OCI-LY3 (cell line): ENCODE results near the gene RELT.

ENCODE experiments used
- H2AFZ ChIP-seq: fragments of 200-600, 300-600 bp; shearing (Covaris generic); 2 replicates; pipeline ENCODE4 v1.6.0; 2014; ENCODE audit warnings: antibody characterized with exemption, low read depth, low read length
- H3K27ac ChIP-seq: fragments of 200-600, 300-600 bp; sonication (generic); 2 replicates; pipeline ENCODE4 v1.5.1; 2014; ENCODE audit warnings: mild to moderate bottlenecking, low read length, moderate library complexity, mixed read lengths
- H3K27me3 ChIP-seq: fragments of 200-600, 300-600 bp; sonication (generic); 2 replicates; pipeline ENCODE4 v1.6.1; 2014; ENCODE audit warnings: low read depth, low read length, mixed read lengths
- H3K36me3 ChIP-seq: fragments of 200-600, 300-600 bp; sonication (generic); replicated peaks from 2 replicates; pipeline ENCODE3; 2014; ENCODE audit warnings: low read depth, low read length, mixed read lengths
- H3K4me1 ChIP-seq: fragments of 300-600, 200-600 bp; sonication (generic); 2 replicates; pipeline ENCODE4 v1.6.1; 2014; ENCODE audit warnings: low read length, mixed read lengths
- H3K4me2 ChIP-seq: fragments of 200-600, 300-600 bp; sonication (generic); 2 replicates; pipeline ENCODE4 v1.6.1; 2014; ENCODE audit warnings: low read length, mixed read lengths
- H3K4me3 ChIP-seq: fragments of 300-600, 200-600 bp; sonication (generic); 2 replicates; pipeline ENCODE4 v1.5.1; 2014; ENCODE audit warnings: antibody characterized with exemption, mild to moderate bottlenecking, low read length, moderate library complexity
- H3K79me2 ChIP-seq: fragments of 300-600, 200-600 bp; shearing (Covaris generic); 2 replicates; pipeline ENCODE4 v1.6.1; 2014; ENCODE audit warnings: mild to moderate bottlenecking, low read length, mixed read lengths
- H3K9ac ChIP-seq: fragments of 300-600, 200-600 bp; shearing (Covaris generic); 2 replicates; pipeline ENCODE4 v1.6.0; 2014; ENCODE audit warnings: mild to moderate bottlenecking, low read length, moderate library complexity
- H3K9me3 ChIP-seq: fragments of 200-600, 300-600 bp; shearing (Covaris generic); 2 replicates; pipeline ENCODE4 v1.6.1; 2014; ENCODE audit warnings: low read length, mixed read lengths; ENCODE audit not compliant: insufficient read depth
- H4K20me1 ChIP-seq: fragments of 200-600, 300-600 bp; sonication (generic); 2 replicates; pipeline ENCODE4 v1.6.1; 2016; ENCODE audit warnings: low read length, mixed read lengths; ENCODE audit not compliant: insufficient read depth
- CTCF ChIP-seq: fragments of 200-600, 300-600 bp; sonication (generic); IDR thresholded peaks from 2 replicates; pipeline ENCODE4 v1.5.1; 2014; ENCODE audit warnings: antibody characterized with exemption, low read length, low read depth
- EZH2phosphoT487 ChIP-seq: fragments of 200-600 bp; shearing (Covaris generic); IDR thresholded peaks from 2 replicates; pipeline ENCODE4 v1.6.1; 2018; ENCODE audit warnings: antibody characterized with exemption, mixed run types, low read depth

The RELT gene

GRCh38 chr11:73384872-73385689 is 8.9 kb downstream of the RELT start:
- no peaks in the 10 kb centered on the region for H3K9me3 ChIP-seq
- H2AFZ ChIP-seq, result no peak overlapping the region
- TF ChIP-seq CTCF, result no peak
- TF ChIP-seq EZH2phosphoT487, result no peak
- peak overlapping the region; percentile 82 for H3K27ac ChIP-seq
- peaks cover 61% of the 10 kb centered on the region for H3K4me1 ChIP-seq
- H3K79me2 ChIP-seq, result peaks cover 97% of the 10 kb centered on the region
- H3K9ac ChIP-seq, result peak overlapping the region; percentile 65
- peak overlapping the region; percentile 81 for H3K4me2 ChIP-seq
- no peaks in the 10 kb centered on the region for H3K27me3 ChIP-seq
- H4K20me1 ChIP-seq, result peaks cover 43% of the 10 kb centered on the region
- H3K36me3 ChIP-seq, result no peaks in the 10 kb centered on the region
- peak overlapping the region; percentile 59 for H3K4me3 ChIP-seq

- peaks cover 4% of the 10 kb centered on the region for H3K36me3 ChIP-seq
- H3K9ac ChIP-seq, result peak overlapping the region; percentile 65
- H3K9me3 ChIP-seq, result no peaks in the 10 kb centered on the region
- peak overlapping the region; percentile 81 for H3K4me2 ChIP-seq
- H4K20me1 ChIP-seq, result peaks cover 34% of the 10 kb centered on the region
- H3K27me3 ChIP-seq, result no peaks in the 10 kb centered on the region
- peak overlapping the region; percentile 59 for H3K4me3 ChIP-seq
- TF ChIP-seq CTCF, result no peak
- H2AFZ ChIP-seq, result no peak overlapping the region
- H3K79me2 ChIP-seq, result peaks cover 91% of the 10 kb centered on the region
- peak overlapping the region; percentile 82 for H3K27ac ChIP-seq
- H3K4me1 ChIP-seq, result peaks cover 61% of the 10 kb centered on the region
These were observed 9.8 kb downstream of the RELT start for GRCh38 chr11:73386016-73386415.

GRCh38 chr11:73386546-73386945 is 10.3 kb downstream of the RELT start:
- Histone ChIP-seq H3K4me3 (peak overlapping the region; percentile 59), H3K9ac (peak overlapping the region; percentile 65), H3K9me3 (no peaks in the 10 kb centered on the region), H4K20me1 (peaks cover 29% of the 10 kb centered on the region), H3K4me2 (peak overlapping the region; percentile 81), H3K79me2 (peaks cover 86% of the 10 kb centered on the region), H3K36me3 (peaks cover 5% of the 10 kb centered on the region), H3K27me3 (no peaks in the 10 kb centered on the region), H3K27ac (peak overlapping the region; percentile 82), H2AFZ (no peak overlapping the region), H3K4me1 (peaks cover 60% of the 10 kb centered on the region)
- TF ChIP-seq CTCF (no peak), EZH2phosphoT487 (no peak)

GRCh38 chr11:73387594-73388264 is 11.5 kb downstream of the RELT start:
- Histone ChIP-seq H3K36me3 (peaks cover 5% of the 10 kb centered on the region), H3K4me1 (peaks cover 49% of the 10 kb centered on the region), H3K27me3 (no peaks in the 10 kb centered on the region), H3K4me3 (no peak overlapping the region), H4K20me1 (peaks cover 23% of the 10 kb centered on the region), H3K9me3 (no peaks in the 10 kb centered on the region), H3K4me2 (no peak overlapping the region), H3K9ac (no peak overlapping the region), H3K27ac (no peak overlapping the region; the same call in 1 of the 2 replicates), H2AFZ (no peak overlapping the region), H3K79me2 (peaks cover 74% of the 10 kb centered on the region)
- TF ChIP-seq EZH2phosphoT487 (no peak), CTCF (no peak)
